KMS-11 (cell line): ENCODE results near the gene COPS3.

Experiments used
- H2AFZ ChIP-seq: fragments of 200-600 bp; sonication (generic); 2 replicates; pipeline ENCODE4 v1.6.1; 2016; ENCODE audit warnings: antibody characterized with exemption, mixed run types, low read depth
- H3K27ac ChIP-seq: fragments of 200-600 bp; sonication (generic); 2 replicates; pipeline ENCODE4 v1.6.1; 2016; ENCODE audit warnings: mild to moderate bottlenecking, mixed run types
- H3K27me3 ChIP-seq: fragments of 200-600 bp; sonication (generic); 2 replicates; pipeline ENCODE4 v1.6.1; 2017; ENCODE audit warnings: mild to moderate bottlenecking, low read depth, mixed run types, moderate library complexity; ENCODE audit not compliant: insufficient read depth
- H3K36me3 ChIP-seq: fragments of 200-600 bp; sonication (generic); 2 replicates; pipeline ENCODE4 v1.6.1; 2017; ENCODE audit warnings: mild to moderate bottlenecking, mixed run types; ENCODE audit not compliant: insufficient read depth
- H3K4me1 ChIP-seq: fragments of 200-600 bp; sonication (generic); 2 replicates; pipeline ENCODE4 v1.6.1; 2016; ENCODE audit warnings: mild to moderate bottlenecking, low read depth, mixed run types; ENCODE audit not compliant: poor library complexity, severe bottlenecking
- H3K4me2 ChIP-seq: fragments of 200-600 bp; sonication (generic); 2 replicates; pipeline ENCODE4 v1.7.0; 2016; ENCODE audit warnings: mild to moderate bottlenecking, mixed run types
- H3K4me3 ChIP-seq: fragments of 200-600 bp; sonication (generic); IDR thresholded peaks from 2 replicates; pipeline ENCODE4 v1.6.1; 2017; ENCODE audit warnings: low read depth, low read length, mixed read lengths; ENCODE audit not compliant: insufficient read depth
- H3K79me2 ChIP-seq: fragments of 200-600 bp; sonication (generic); 2 replicates; pipeline ENCODE4 v1.6.1; 2016; ENCODE audit warnings: low read depth, mixed run types; ENCODE audit not compliant: insufficient read depth
- H3K9ac ChIP-seq: fragments of 200-600 bp; sonication (generic); 2 replicates; pipeline ENCODE4 v1.6.1; 2016; ENCODE audit warnings: mild to moderate bottlenecking, mixed run types
- H4K20me1 ChIP-seq: fragments of 200-600 bp; sonication (generic); 2 replicates; pipeline ENCODE4 v1.6.1; 2016; ENCODE audit warnings: mild to moderate bottlenecking, mixed run types; ENCODE audit not compliant: insufficient read depth
- TF ChIP-seq, protein P1 (sequence below): fragments of 200-600 bp; sonication (generic); conservative IDR thresholded peaks from 2 replicates; pipeline ENCODE4 v1.6.1; 2017; ENCODE audit warnings: low read depth, mild to moderate bottlenecking, antibody characterized with exemption, low read length, moderate library complexity, mixed read lengths

Gene COPS3

DNA sequence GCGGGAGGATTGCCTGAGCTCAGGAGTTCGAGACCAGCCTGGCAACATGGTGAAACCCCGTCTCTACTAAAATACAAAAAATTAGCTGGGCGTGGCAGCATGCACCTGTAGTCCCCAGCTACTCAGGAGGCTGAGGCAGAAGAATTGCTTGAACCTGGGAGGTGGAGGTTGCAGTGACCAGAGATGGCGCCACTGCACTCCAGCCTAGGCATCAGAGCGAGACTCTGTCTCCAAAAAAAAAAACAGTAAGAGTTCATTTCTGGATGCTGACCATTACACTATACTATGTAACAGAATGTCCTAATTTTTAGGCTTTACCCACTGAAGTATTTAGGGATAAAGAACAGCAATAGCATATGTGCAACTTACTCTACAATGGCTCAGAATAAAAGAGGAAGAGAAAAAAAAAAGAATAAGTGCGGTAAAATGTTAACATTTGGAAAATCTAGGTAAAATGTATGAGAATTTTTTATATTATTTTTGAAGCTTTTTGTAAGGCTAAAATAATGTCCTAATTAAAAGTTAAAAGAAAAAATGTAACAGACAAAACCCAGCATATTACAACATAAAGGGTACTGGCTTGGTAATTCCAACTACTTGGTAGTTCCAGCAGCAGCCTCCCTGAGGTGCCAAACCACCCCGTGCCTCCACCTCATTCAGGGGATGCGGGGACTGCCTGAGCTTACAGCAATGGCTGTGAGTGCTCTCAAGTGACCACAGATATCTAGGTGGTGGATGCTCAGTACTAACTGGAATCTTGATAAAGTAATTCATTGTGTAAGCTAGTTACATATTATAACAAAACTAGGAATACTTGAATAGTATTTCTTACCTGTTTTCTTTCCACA is 10.9 kb downstream of the COPS3 start:
- H3K27ac ChIP-seq = no peak overlapping the region
- H3K9ac ChIP-seq = no peak overlapping the region
- H4K20me1 ChIP-seq = no peaks in the 10 kb centered on the region
- no peaks in the 10 kb centered on the region for H3K4me1 ChIP-seq
- H3K4me3 ChIP-seq = no peak overlapping the region
- H3K4me2 ChIP-seq = no peak overlapping the region
- no peak overlapping the region for H2AFZ ChIP-seq
- TF ChIP-seq, protein P1, sequence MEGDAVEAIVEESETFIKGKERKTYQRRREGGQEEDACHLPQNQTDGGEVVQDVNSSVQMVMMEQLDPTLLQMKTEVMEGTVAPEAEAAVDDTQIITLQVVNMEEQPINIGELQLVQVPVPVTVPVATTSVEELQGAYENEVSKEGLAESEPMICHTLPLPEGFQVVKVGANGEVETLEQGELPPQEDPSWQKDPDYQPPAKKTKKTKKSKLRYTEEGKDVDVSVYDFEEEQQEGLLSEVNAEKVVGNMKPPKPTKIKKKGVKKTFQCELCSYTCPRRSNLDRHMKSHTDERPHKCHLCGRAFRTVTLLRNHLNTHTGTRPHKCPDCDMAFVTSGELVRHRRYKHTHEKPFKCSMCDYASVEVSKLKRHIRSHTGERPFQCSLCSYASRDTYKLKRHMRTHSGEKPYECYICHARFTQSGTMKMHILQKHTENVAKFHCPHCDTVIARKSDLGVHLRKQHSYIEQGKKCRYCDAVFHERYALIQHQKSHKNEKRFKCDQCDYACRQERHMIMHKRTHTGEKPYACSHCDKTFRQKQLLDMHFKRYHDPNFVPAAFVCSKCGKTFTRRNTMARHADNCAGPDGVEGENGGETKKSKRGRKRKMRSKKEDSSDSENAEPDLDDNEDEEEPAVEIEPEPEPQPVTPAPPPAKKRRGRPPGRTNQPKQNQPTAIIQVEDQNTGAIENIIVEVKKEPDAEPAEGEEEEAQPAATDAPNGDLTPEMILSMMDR = peak; percentile 47; the same call in 1 of the 2 replicates
- 0 out of 2 replicates have a peak, but pooled peaks cover 3% of the 10 kb centered on the region for H3K36me3 ChIP-seq
- H3K27me3 ChIP-seq = no peaks in the 10 kb centered on the region
- H3K79me2 ChIP-seq = peaks cover 19% of the 10 kb centered on the region; the same call in 1 of the 2 replicates

DNA sequence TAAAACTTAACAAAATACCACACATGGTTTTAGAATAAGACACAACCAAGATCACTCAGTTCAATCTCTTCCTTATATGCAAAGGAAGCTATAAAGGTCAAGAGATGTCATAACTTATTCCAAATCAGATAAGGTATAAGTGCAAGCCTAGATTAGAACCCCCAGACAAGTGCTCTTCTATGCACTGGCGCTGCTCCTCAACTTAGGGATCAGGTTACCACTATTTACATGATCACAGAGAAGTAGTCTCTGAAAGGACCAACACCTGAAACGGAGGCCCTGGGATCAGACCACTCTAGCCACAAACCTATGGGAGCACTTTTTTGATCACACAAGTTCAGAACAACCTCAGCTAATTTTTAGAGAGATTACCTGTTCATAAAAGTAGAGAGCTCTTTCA is 16.6 kb downstream of the COPS3 start:
- Histone ChIP-seq H3K36me3 (peaks cover 6% of the 10 kb centered on the region; the same call in 1 of the 2 replicates), H3K27ac (no peak overlapping the region), H3K9ac (no peak overlapping the region), H3K4me3 (no peak overlapping the region), H3K27me3 (no peaks in the 10 kb centered on the region), H2AFZ (no peak overlapping the region), H3K4me2 (no peak overlapping the region), H3K4me1 (peaks cover 4% of the 10 kb centered on the region), H3K79me2 (no peaks in the 10 kb centered on the region), H4K20me1 (no peaks in the 10 kb centered on the region)
- TF ChIP-seq, protein P1 = no peak

DNA sequence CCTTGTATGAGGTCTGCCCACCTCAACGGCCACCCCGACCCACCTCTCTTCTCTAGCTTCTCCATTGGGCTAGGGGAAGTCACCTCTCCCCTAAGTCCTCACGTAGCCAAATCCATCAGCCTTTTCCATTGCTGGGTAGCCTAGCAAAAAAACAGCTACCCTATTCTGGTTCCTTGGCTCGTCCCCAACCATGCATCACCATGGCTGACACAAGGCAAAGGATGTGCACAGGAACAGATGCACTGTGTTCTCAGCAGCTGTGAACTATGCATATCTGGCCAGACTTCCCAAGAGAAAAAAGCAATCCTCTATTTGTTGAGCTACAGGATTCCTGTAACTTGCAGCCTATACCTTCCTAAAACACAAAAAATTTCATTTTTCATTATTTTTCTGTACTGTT is 22.0 kb downstream of the COPS3 start:
- H3K79me2 ChIP-seq = no peaks in the 10 kb centered on the region
- H3K4me2 ChIP-seq = no peak overlapping the region
- peaks cover 4% of the 10 kb centered on the region for H3K4me1 ChIP-seq
- H4K20me1 ChIP-seq = no peaks in the 10 kb centered on the region
- H2AFZ ChIP-seq = no peak overlapping the region
- TF ChIP-seq, protein P1 = no peak
- peaks cover 3% of the 10 kb centered on the region; the same call in 1 of the 2 replicates for H3K36me3 ChIP-seq
- H3K27ac ChIP-seq = no peak overlapping the region
- no peak overlapping the region for H3K9ac ChIP-seq
- no peaks in the 10 kb centered on the region for H3K27me3 ChIP-seq
- no peak overlapping the region for H3K4me3 ChIP-seq

DNA sequence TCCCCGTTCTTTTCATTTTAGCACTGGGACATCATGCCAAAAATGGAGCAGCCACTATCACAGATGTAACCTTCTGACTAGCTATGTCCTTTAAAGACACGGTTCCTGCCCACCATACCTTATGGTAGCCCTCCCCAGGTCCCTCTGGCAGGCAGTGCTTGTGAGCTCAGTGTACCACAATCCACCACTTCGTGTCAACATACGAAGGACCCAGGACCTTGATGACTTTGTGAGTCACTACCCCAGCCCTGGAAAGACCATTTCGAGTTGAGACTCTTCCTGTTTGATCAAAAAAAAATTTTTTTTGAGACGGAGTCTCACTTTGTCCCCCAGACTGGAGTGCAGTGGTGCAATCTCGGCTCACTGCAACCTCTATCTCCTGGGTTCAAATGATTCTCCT is 23.0 kb downstream of the COPS3 start:
- Histone ChIP-seq H3K4me2 (no peak overlapping the region), H3K27ac (no peak overlapping the region), H3K79me2 (no peaks in the 10 kb centered on the region), H3K36me3 (peaks cover 3% of the 10 kb centered on the region; the same call in 1 of the 2 replicates), H3K9ac (no peak overlapping the region), H3K27me3 (no peaks in the 10 kb centered on the region), H2AFZ (no peak overlapping the region), H4K20me1 (no peaks in the 10 kb centered on the region), H3K4me1 (peaks cover 4% of the 10 kb centered on the region), H3K4me3 (no peak overlapping the region)
- TF ChIP-seq, protein P1 = no peak
